GM21381 (cell line): ENCODE data around the gene RBM47.

Source experiments
- ATAC-seq: cut with Tn5 transposase; IDR thresholded peaks from one replicate; pipeline ENCODE4 v1.9.1; 2021; ENCODE audit warnings: mild to moderate bottlenecking, moderate library complexity; ENCODE audit not compliant: unreplicated experiment

Gene RBM47

DNA sequence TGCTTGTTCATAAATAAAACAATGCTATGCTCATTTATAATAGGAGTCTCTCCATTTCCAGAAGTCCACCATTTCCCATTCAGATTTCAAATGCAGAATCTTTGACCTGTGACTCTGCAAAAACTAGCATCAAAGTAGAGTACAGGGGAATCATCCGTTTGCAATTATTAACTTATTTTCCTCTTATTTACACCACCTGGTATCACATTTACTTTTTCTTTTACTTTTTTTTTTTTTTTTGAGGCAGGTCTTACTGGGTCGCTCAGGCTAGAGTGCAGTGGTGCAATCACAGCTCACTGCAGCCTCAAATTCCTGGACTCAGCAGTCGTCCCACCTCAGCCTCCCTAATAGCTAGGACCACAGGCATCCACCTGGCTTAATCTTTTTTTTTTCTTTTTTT is 37.6 kb downstream of the RBM47 start:
- no peak for ATAC-seq

DNA sequence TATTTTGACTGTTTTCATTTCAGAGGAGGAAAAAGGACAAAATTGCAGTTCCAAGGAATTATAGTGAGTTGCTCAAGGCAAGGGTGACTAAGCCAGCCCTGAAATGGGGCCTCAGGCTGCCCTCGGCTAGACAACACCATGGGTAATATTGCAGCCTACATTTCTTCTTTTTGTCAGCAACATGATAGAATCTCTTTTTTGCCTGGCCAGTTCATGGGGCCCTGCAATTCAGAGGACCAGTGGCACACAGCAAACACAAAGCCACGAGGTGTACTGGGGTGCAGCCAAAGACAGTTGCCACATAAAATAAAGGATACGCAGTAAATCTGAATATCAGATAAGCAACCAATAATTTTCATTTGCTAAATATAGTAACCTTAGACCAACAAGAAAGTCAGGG is 41.8 kb downstream of the RBM47 start:
- ATAC-seq, result no peak

DNA sequence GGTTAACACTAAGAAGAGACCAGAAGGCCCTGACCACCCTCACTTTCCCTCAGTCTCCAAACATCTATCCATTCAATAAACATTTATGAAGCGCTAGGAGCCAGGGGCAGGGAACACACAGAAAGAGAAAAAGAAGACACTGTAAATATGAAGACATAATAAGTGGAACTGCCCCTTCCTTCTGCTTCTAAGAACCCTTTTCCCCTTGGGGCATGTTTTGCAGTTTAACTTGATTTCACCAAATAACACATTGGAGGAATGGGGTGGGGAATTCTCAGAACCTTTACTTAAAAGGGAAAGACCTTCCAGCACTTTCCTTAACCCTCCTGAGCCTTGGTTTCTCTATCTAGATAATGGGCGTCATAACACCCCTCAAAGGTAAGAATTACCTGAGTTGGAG is 42.3 kb downstream of the RBM47 start:
- no peak for ATAC-seq

- no peak for ATAC-seq
Measured at GRCh38 chr4:40586729-40587128, 42.9 kb downstream of the RBM47 start.

- no peak for ATAC-seq
Measured at GRCh38 chr4:40586034-40586433, 43.6 kb downstream of the RBM47 start.

- no peak for ATAC-seq
Measured at GRCh38 chr4:40585201-40585799, 44.4 kb downstream of the RBM47 start.

DNA sequence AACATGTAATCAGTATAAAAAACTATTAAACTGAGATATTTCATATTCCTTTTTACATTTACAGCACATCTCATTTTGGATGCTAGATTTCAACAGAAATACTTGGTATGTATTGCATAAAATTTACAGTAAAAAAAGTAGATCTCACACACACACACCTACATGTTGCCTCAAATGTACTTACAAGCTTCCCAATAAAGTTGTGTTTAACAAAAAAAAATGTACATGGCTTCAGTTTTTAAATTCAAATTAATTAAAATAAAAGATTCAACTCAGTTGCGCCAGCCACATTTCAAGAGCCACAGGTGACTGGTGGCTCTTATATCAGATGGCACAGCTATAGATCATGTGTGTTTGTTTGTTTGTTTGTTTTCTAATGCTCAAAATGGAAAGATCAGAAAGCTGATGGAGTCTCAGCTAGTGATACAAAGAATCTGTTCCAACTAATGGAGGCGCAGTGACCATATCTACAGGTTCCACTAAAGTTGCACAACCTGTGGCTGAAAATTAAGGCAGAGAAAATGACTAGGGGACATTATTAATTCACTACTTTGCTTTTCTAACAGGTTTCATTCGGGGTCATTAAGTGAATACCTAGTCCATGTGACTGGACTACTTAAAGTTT is 45.0 kb downstream of the RBM47 start:
- ATAC-seq, result no peak

GRCh38 chr4:40583850-40584439 is 45.7 kb downstream of the RBM47 start:
- ATAC-seq, result no peak

DNA sequence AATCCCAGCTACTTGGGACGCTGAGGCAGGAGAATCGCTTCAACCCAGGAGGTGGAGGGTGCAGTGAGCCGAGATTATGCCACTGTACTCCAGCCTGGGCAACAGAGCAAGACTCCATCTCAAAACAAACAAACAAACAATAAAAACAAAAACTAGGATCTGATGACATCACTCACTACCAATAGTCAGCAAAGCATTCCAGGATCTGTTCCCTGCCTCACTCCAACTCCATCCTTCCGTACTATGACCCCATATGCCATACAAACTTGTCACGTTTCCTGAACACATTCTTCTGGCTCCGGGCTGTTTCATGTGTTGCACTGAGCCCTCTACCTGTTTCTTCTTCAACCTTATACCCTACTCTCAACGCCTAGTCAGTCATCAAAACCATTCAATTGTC is 47.3 kb downstream of the RBM47 start:
- no peak for ATAC-seq

- ATAC-seq, result no peak
Measured at GRCh38 chr4:40581254-40582140, 48.2 kb downstream of the RBM47 start.

- no peak for ATAC-seq
Measured at GRCh38 chr4:40579983-40580382, 49.7 kb downstream of the RBM47 start.

GRCh38 chr4:40577588-40578253 is 51.9 kb downstream of the RBM47 start:
- ATAC-seq, result no peak

DNA sequence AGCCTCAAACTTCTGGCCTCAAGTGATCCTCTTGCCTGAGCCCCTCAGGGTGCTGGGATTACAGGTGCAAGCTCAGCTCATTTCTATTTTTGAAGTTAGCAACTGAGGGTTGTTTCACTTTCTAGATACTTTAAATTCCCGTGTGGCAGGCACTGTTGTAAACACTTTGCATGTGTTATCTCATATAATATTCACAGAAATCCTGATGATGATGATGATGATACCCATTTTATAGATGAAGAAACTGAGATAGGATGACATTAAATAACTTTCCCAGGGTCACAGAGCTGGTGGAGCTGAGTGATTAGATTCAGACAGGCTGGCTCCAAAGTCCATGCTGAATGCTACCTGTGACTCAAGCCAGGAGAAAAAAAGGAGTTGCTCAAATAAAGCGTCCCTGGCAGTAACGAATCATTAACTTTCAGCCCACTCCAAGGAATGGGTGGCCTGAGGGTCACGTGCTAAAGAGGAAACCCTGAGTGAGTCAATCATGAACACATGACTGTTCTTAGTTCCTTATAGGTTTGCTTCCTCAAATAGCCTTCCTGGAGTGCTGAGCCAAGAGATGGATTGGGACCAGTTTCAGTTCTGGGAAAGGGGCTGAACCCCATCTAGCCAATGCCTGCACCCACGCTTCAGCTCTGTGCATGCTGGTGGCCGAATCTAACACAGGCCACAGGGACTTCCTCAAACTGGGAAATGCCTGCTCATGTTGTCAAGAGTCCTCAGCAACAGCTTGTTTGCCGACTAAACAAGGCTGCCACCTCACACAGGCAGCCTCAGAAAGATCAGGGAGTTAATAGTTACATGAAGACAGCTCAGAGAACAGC is 52.8 kb downstream of the RBM47 start:
- peak; percentile 64 for ATAC-seq

GRCh38 chr4:40575846-40576245 is 53.8 kb downstream of the RBM47 start:
- no peak for ATAC-seq

DNA sequence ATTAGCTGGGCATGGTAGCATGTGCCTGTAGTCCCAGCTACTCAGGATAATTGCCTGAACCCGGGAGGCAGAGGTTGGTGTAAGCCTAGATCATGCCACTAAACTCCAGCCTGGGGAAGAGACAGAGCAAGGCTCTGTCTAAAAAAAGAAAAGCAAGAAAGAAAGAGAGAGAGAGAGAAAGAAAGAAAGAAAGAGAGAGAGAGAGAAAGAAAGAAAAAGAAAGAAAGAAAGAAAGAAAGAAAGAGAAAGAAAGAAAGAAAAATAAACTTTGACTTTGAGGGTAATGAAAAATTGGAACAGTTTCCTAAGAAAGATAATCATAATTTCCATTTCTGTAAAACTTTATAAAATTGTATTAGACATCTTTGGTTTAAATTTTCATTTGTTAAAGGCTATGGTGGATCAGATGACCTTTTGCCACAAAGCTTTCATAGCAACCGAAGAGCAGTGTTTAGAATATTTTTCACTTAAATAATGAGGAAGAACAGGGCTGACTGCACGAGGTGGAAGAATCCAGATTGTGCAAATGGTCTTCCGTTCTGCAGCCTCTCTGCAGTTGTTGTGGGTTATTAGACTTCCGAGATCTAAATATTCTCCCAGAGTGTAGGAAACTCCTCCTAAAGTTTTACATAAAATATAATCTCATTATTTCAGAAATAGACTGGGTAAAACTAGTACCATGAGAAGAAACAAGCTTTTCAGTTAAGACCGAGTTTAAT is 55.9 kb downstream of the RBM47 start:
- ATAC-seq, result no peak

DNA sequence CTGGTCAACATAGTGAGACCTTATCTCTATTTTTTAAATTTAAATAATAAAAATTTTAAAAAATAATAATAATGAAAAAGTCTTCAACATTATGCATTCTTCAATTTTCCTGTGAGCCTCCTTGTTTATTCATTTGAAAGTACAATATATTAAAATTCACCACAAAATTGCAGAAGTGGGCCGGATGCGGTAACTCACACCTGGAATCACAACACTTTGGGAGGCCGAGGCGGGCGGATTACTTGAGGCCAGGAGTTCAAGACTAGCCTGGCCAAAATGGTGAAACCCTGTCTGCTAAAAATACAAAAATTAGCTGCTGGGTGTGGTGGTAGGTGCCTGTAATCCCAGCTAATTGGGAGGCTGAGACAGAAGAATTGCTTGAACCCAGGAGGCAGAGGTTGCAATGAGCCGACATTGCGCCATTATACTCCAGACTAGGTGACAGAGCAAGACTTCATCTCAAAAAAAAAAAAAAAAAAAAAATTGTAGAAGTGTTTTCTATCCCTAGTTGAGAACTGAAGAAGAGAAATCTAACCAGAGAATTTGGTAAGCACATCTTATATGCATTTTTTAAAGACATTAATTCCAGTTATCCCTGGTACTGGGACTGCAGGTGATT is 56.9 kb downstream of the RBM47 start:
- ATAC-seq, result no peak

DNA sequence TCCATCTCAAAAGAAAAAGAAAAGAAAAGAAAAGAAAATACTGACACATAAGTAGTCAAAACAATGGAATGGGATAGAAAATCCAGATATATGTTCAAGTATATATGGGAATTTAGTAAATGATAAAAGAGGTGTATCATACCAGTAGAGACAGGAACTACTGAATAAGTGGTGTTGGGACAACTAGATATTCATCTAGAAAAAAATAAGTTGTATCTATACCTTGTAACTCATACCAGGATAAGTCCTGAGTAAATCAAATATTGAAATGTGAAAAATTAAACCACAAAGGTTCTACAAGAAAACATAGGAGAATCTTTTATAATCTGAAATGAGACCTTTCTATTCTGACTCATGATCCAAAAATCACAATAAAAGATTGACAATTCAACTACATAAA is 58.5 kb downstream of the RBM47 start:
- ATAC-seq, result no peak

DNA sequence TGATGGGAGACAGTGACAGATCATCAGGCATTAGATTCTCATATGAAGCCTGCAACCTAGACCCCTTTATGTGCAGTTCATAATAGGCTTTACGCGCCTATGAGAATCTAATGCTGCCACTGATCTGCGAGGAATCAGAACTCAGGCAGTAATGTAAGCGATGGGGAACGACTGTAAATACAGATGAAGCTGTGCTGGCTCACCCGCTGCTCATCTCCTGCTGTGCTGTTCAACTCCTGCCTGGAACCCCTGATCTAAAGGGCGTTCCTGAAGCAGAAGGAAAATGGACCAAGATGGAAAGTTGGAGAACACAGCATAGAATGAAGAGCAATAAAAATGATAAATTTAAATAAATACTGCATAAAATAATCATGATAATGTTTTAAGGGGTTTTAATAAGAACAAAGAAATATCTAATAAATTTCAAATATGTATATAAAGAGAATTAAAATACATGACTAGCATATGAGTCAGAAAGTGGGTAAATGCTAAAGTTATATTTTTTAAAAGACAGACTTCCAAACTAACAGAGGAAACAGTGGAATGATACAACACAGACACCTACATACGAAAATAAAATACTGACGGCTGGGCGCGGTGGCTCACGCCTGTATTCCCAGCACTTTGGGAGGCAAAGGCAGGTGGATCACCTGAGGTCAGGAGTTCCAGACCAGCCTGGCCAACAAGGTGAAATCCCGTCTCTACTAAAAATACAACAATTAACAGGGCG is 59.2 kb downstream of the RBM47 start:
- ATAC-seq, result no peak
